ENCODE measurements around the gene UVSSA. TPM values are rescaled to one million over a fixed set of nuclear protein-coding genes. Genes with fewer than 3 reads are reported as not detected.

The UVSSA gene
- total and polyA plus RNA-seq, 12 donors = 2.4 to 11.9 (median 6.6) TPM

DNA sequence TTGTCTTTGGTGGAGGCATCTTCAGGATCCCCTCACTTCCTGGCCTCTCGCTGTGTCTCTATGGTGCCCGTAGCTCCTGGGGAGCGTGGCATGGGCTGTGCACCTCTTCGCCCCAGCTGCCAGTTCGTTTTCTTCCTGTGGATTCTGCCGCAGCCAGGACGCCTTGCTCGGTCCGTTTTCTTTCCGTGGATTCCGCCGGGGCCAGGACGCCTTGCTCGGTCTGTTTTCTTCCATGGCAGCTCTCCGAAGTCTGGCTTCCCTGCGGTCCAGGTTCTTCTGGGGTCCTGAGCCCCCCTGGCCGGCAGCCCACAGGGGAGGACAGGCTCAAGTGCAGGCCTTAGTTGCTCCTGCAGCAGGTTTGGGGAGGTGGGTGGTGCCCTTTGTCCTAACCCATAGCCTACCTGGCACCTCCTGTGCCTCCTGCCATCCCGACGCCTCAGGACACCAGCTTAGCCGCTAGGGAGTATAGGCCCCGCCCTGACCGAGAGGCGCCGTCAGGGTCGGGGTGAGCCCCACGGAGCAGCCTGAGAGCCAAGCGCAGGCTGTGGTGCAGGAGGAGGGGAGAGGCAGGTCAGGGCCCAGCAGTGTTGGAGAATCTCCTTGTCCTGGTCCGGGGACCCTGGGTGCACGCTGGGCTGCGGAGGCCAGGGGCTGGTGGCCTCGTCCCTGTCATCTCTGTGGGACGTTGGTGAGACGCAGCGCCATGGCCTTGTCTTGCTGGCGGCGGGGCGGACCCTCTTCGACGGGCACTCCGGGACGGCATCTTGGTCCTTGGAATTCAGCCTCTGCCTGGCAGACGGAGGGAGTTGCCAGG lies 27.1 kb downstream of the UVSSA start:
- 96 to 97% methylated on average over 42 of the region's 42 CpGs for WGBS, 2 donors
- H3K4me1 ChIP-seq = no peaks in the 10 kb centered on the region
- H3K9me3 ChIP-seq = no peaks in the 10 kb centered on the region
- intact Hi-C loops (cut with DNase I) = no loop called here
- no peak overlapping the region for H3K27ac ChIP-seq
- DNase-seq (peak in 1 of 2 donors; percentile 5), ATAC-seq (no peak)
- TF ChIP-seq, protein P1, sequence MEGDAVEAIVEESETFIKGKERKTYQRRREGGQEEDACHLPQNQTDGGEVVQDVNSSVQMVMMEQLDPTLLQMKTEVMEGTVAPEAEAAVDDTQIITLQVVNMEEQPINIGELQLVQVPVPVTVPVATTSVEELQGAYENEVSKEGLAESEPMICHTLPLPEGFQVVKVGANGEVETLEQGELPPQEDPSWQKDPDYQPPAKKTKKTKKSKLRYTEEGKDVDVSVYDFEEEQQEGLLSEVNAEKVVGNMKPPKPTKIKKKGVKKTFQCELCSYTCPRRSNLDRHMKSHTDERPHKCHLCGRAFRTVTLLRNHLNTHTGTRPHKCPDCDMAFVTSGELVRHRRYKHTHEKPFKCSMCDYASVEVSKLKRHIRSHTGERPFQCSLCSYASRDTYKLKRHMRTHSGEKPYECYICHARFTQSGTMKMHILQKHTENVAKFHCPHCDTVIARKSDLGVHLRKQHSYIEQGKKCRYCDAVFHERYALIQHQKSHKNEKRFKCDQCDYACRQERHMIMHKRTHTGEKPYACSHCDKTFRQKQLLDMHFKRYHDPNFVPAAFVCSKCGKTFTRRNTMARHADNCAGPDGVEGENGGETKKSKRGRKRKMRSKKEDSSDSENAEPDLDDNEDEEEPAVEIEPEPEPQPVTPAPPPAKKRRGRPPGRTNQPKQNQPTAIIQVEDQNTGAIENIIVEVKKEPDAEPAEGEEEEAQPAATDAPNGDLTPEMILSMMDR (IDR thresholded peaks at IDR 0.05) = no peak
- H3K36me3 ChIP-seq = peaks cover 0 to 75% (median 11%) of the 10 kb centered on the region in 9 donors
- H3K27me3 ChIP-seq = no peaks in the 10 kb centered on the region
- no peak overlapping the region for H3K4me3 ChIP-seq

DNA sequence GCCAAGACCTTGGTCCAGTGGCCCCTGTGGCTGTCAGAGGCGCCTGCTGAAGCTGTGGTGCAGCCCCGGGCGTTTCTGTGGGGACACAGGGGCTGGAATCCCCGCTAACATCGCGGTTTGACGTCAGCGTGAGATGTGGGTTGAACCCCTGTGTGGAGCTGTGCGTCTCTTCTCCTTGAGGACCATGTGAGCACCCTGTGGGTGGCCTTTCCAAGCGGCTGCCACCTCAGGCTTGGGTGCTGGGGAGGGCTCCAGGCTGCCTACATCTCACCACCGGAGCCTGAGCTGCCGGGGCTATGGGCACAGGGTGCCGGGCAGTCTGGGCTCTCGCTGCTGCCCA lies 27.7 kb downstream of the UVSSA start:
- H3K9me3 ChIP-seq = no peaks in the 10 kb centered on the region
- intact Hi-C loops (cut with DNase I) = no loop called here
- no peak for ATAC-seq
- H3K27ac ChIP-seq = no peak overlapping the region
- TF ChIP-seq, protein P1 (IDR thresholded peaks at IDR 0.05) = no peak
- no peak overlapping the region for H3K4me3 ChIP-seq
- peak in 1 of 2 donors; percentile 8 for DNase-seq
- no peaks in the 10 kb centered on the region for H3K27me3 ChIP-seq
- H3K4me1 ChIP-seq = no peaks in the 10 kb centered on the region
- H3K36me3 ChIP-seq = peaks cover 0 to 70% (median 11%) of the 10 kb centered on the region in 9 donors
- WGBS, 2 donors = 96 to 97% methylated on average over 14 of the region's 14 CpGs

GRCh38 chr4:1375051-1375721 lies 28.2 kb downstream of the UVSSA start:
- H3K9me3 ChIP-seq = no peaks in the 10 kb centered on the region
- WGBS, 2 donors = 97% methylated on average over 36 of the region's 36 CpGs
- H3K36me3 ChIP-seq = peaks cover 0 to 70% (median 11%) of the 10 kb centered on the region in 9 donors
- H3K4me3 ChIP-seq = no peak overlapping the region
- no peaks in the 10 kb centered on the region for H3K4me1 ChIP-seq
- H3K27me3 ChIP-seq = no peaks in the 10 kb centered on the region
- DNase-seq (peak in 1 of 2 donors; percentile 8), ATAC-seq (no peak)
- TF ChIP-seq, protein P1 (IDR thresholded peaks at IDR 0.05) = no peak
- no peak overlapping the region for H3K27ac ChIP-seq
- intact Hi-C loops (cut with DNase I) = no loop called here

- no peaks in the 10 kb centered on the region for H3K4me1 ChIP-seq
- DNase-seq (peak in 1 of 2 donors; percentile 6), ATAC-seq (no peak)
- no peaks in the 10 kb centered on the region for H3K27me3 ChIP-seq
- TF ChIP-seq, protein P1 (IDR thresholded peaks at IDR 0.05) = no peak
- H3K27ac ChIP-seq = no peak overlapping the region
- 88 to 90% methylated on average over 17 of the region's 17 CpGs for WGBS, 2 donors
- intact Hi-C loops (cut with DNase I) = no loop called here
- peaks cover 0 to 70% (median 11%) of the 10 kb centered on the region in 9 donors for H3K36me3 ChIP-seq
- H3K4me3 ChIP-seq = no peak overlapping the region
- no peaks in the 10 kb centered on the region for H3K9me3 ChIP-seq
These were observed 28.8 kb downstream of the UVSSA start for GRCh38 chr4:1375761-1376322.

All from heart right ventricle (tissue), 16 donors.